H9 (cell line): ENCODE data around the gene SHISA8. TPM values are rescaled to one million over a fixed set of nuclear protein-coding genes. Genes with fewer than 3 reads are reported as not detected.
A peak's percentile ranks its signal among the peaks of the same experiment; 100 is the strongest.

Experiments
- DNase-seq: peaks from one replicate; pipeline ENCODE4 v3.0.0-alpha.2; 2017
- H2AFZ ChIP-seq: one replicate; pipeline ENCODE4 v1.6.1; 2013; ENCODE audit warnings: mild to moderate bottlenecking, low read length, control low read depth, moderate library complexity
- H2AK5ac ChIP-seq: 2 replicates; pipeline ENCODE4 v1.6.1; 2013; ENCODE audit warnings: low read length, control low read depth, mixed read lengths; ENCODE audit not compliant: insufficient read length
- H2BK120ac ChIP-seq: one replicate; pipeline ENCODE4 v1.6.1; 2013; ENCODE audit warnings: low read depth, mild to moderate bottlenecking, low read length, control low read depth, inconsistent platforms; ENCODE audit not compliant: poor library complexity, severe bottlenecking
- H2BK12ac ChIP-seq: 2 replicates; pipeline ENCODE4 v1.6.1; 2013; ENCODE audit warnings: low read length, control low read depth, mixed read lengths, low read depth; ENCODE audit not compliant: insufficient read length
- H2BK15ac ChIP-seq: 2 replicates; pipeline ENCODE4 v1.6.1; 2013; ENCODE audit warnings: low read depth, low read length, control low read depth
- H2BK20ac ChIP-seq: one replicate; pipeline ENCODE4 v1.6.1; 2013; ENCODE audit warnings: low read depth, mild to moderate bottlenecking, low read length, control low read depth, inconsistent platforms; ENCODE audit not compliant: poor library complexity, severe bottlenecking
- H2BK5ac ChIP-seq: 2 replicates; pipeline ENCODE4 v1.6.1; 2013; ENCODE audit warnings: low read length, control low read depth, mixed read lengths; ENCODE audit not compliant: insufficient read length
- H3K14ac ChIP-seq: 2 replicates; pipeline ENCODE4 v1.6.1; 2013; ENCODE audit warnings: low read length, control low read depth; ENCODE audit not compliant: insufficient read depth
- H3K18ac ChIP-seq: 2 replicates; pipeline ENCODE4 v1.6.1; 2013; ENCODE audit warnings: low read depth, mild to moderate bottlenecking, mixed read lengths, low read length, control low read depth; ENCODE audit not compliant: insufficient read length
- H3K23ac ChIP-seq: 2 replicates; pipeline ENCODE4 v1.6.1; 2013; ENCODE audit warnings: low read length, control low read depth, mixed read lengths, low read depth; ENCODE audit not compliant: insufficient read length
- H3K23me2 ChIP-seq: 2 replicates; pipeline ENCODE4 v1.6.1; 2013; ENCODE audit warnings: low read depth, mild to moderate bottlenecking, mixed read lengths, low read length, control low read depth; ENCODE audit not compliant: insufficient read length, poor library complexity, severe bottlenecking
- H3K27ac ChIP-seq: 2 replicates; pipeline ENCODE4 v1.5.1; 2013; ENCODE audit warnings: low read length, control low read depth, mixed read lengths, low read depth; ENCODE audit not compliant: insufficient read length
- H3K27me3 ChIP-seq: 2 replicates; pipeline ENCODE4 v1.6.1; 2013; ENCODE audit warnings: low read length, control low read depth, inconsistent platforms; ENCODE audit not compliant: insufficient read depth
- H3K4ac ChIP-seq: 2 replicates; pipeline ENCODE4 v1.6.1; 2013; ENCODE audit warnings: low read depth, mild to moderate bottlenecking, control low read depth, inconsistent platforms, low read length, moderate library complexity
- H3K4me1 ChIP-seq: 2 replicates; pipeline ENCODE4 v1.6.1; 2013; ENCODE audit warnings: low read length, control low read depth, inconsistent platforms; ENCODE audit not compliant: insufficient read depth
- H3K4me2 ChIP-seq: 2 replicates; pipeline ENCODE4 v1.6.1; 2013; ENCODE audit warnings: low read length, control low read depth, mixed read lengths; ENCODE audit not compliant: insufficient read length, insufficient read depth
- H3K56ac ChIP-seq: 2 replicates; pipeline ENCODE4 v1.6.1; 2013; ENCODE audit warnings: low read depth, mild to moderate bottlenecking, mixed read lengths, low read length, control low read depth; ENCODE audit not compliant: insufficient read length
- H3K79me1 ChIP-seq: 2 replicates; pipeline ENCODE4 v1.6.1; 2013; ENCODE audit warnings: low read depth, mild to moderate bottlenecking, moderate library complexity, low read length, control low read depth, inconsistent platforms; ENCODE audit not compliant: insufficient read depth, poor library complexity, severe bottlenecking
- H3K79me2 ChIP-seq: 2 replicates; pipeline ENCODE4 v1.6.1; 2013; ENCODE audit warnings: low read length, control low read depth, inconsistent platforms; ENCODE audit not compliant: insufficient read depth
- H3K9ac ChIP-seq: 2 replicates; pipeline ENCODE4 v1.6.1; 2013; ENCODE audit warnings: low read length, control low read depth, mixed read lengths; ENCODE audit not compliant: insufficient read length; ENCODE audit errors: extremely low read depth
- H3K9me3 ChIP-seq: one replicate; pipeline ENCODE4 v1.6.1; 2013; ENCODE audit warnings: low read depth, low read length, inconsistent platforms; ENCODE audit not compliant: control insufficient read depth
- H3T11ph ChIP-seq: one replicate; pipeline ENCODE4 v1.6.1; 2013; ENCODE audit warnings: mild to moderate bottlenecking, low read length, control low read depth, inconsistent platforms
- H4K20me1 ChIP-seq: one replicate; pipeline ENCODE4 v1.6.1; 2013; ENCODE audit not compliant: control insufficient read depth, insufficient read length, insufficient read depth
- H4K5ac ChIP-seq: 2 replicates; pipeline ENCODE4 v1.6.1; 2013; ENCODE audit warnings: low read depth, mild to moderate bottlenecking, mixed read lengths, low read length, control low read depth; ENCODE audit not compliant: insufficient read length
- H4K8ac ChIP-seq: replicated peaks from 2 replicates; pipeline ENCODE4 v1.6.1; 2013; ENCODE audit warnings: low read length, control low read depth, mixed read lengths, low read depth; ENCODE audit not compliant: insufficient read length
- H4K91ac ChIP-seq: 2 replicates; pipeline ENCODE4 v1.6.1; 2013; ENCODE audit warnings: low read depth, mild to moderate bottlenecking, moderate library complexity, mixed read lengths, low read length, control low read depth; ENCODE audit not compliant: insufficient read length
- H3K27ac Mint-ChIP-seq, 3 experiments: 2 replicates in 2 of 3; 3 replicates in 1 of 3; pipeline ENCODE4 v1.8.0; 2020 to 2021; ENCODE audit warnings: mixed read lengths in 3 of 3, mild to moderate bottlenecking in 1 of 3, moderate library complexity in 1 of 3
- H3K27me3 Mint-ChIP-seq: 2 replicates; pipeline ENCODE4 v1.8.0; 2021; ENCODE audit warnings: low read depth, mild to moderate bottlenecking, moderate library complexity, mixed read lengths
- H3K36me3 Mint-ChIP-seq, 3 experiments: 2 replicates in 2 of 3; 3 replicates in 1 of 3; pipeline ENCODE4 v1.8.0; 2020 to 2021; ENCODE audit warnings: low read depth in 3 of 3, mixed read lengths in 3 of 3; ENCODE audit not compliant: insufficient read depth in 1 of 3
- H3K4me1 Mint-ChIP-seq, 2 experiments: 2 replicates each; pipeline ENCODE4 v1.8.0; 2020; ENCODE audit warnings: mixed read lengths in 2 of 2
- H3K4me3 Mint-ChIP-seq, 2 experiments: 2 replicates in 1 of 2; 3 replicates in 1 of 2; pipeline ENCODE4 v1.8.0; 2020 to 2021; ENCODE audit warnings: mild to moderate bottlenecking in 2 of 2, mixed read lengths in 2 of 2, moderate library complexity in 1 of 2
- H3K9me3 Mint-ChIP-seq, 2 experiments: 2 replicates in 1 of 2; 3 replicates in 1 of 2; pipeline ENCODE4 v1.8.0; 2020; ENCODE audit warnings: mild to moderate bottlenecking in 2 of 2, mixed read lengths in 2 of 2, moderate library complexity in 1 of 2
- WGBS: extraction: QIAGEN DNeasy Blood & Tissue Kit; methylation state at CpG from one replicate; pipeline ENCODE4 v1.1.7; 2013; ENCODE audit warnings: missing lambda C conversion rate, low lambda C conversion rate, mixed read lengths; ENCODE audit not compliant: insufficient read length; ENCODE audit errors: extremely low coverage; 5-methylcytosine and 5-hydroxymethylcytosine counted together
- total RNA-seq: library from RNA; stranded (reverse); gene quantifications from 2 replicates; pipeline ENCODE4 v1.2.1, GENCODE V29; 2021
- TF ChIP-seq, protein P1 (sequence below): fragments of 200-600 bp; sonication (generic); conservative IDR thresholded peaks from 3 replicates; pipeline ENCODE4 v1.8.0; 2021; ENCODE audit warnings: antibody characterized with exemption, mild to moderate bottlenecking

The SHISA8 gene
- total RNA-seq, 1 experiment from 2014 or later, result 1.4 TPM

DNA sequence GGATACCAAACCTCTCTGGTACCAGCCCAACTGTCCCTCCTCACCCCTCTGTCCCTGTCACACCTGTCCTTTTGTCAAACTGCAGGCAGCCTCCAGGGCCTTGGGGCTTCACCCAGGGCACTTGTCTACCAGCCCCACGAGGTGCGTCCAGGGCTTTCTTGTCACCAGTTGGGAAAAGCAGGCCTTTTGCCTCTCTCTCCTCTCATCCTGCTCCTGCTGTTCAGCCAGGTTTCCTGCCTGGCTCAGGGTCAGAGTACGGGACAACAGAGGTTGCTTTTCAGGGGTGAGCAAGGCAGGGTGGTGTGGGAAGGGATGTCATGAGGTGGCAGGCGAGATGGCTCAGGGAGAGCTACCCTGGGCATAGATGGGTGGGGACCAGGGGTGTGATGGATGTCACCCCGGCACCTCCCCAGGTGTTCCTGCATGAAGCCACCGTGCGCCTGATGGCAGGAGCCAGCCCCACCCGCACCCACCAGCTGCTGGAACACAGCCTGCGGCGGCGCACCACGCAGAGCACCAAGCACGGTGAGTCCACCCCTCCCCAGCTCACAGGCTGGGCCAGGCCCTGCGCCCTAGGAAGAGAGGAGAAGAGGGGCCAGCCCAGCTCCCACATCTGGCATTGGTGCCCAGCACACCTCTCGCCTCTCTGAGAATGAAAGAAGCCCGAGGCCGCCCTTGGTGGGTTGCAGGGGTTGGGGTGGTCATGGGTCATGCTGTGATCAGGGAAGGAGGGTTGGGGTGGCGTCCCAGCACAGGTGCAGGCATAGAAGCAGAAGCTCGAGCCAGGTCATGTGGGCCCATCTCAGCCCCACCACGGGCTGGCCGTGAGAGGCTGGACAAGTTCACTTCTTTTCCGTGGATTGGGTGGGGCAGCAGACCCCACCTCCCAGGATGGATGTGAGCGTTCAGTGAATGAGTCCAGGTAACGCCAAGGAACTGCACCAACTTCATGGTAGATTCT, 10.1 kb downstream of the SHISA8 start:
- no CpG with 5 or more reads among the region's 24 CpGs for WGBS
- Histone ChIP-seq H2BK20ac (no peak overlapping the region), H2BK12ac (no peak overlapping the region), H3K14ac (no peak overlapping the region), H4K8ac (no peak overlapping the region), H3T11ph (no peak overlapping the region), H3K4ac (no peak overlapping the region), H3K79me2 (no peaks in the 10 kb centered on the region), H2AK5ac (no peak overlapping the region), H3K4me1 (no peaks in the 10 kb centered on the region), H3K9ac (no peak overlapping the region), H3K27me3 (no peaks in the 10 kb centered on the region; the same call in 1 of the 2 replicates), H4K20me1 (no peaks in the 10 kb centered on the region), H2AFZ (no peak overlapping the region), H3K4me2 (no peak overlapping the region), H4K91ac (no peak overlapping the region), H3K18ac (no peak overlapping the region), H2BK120ac (no peak overlapping the region), H3K23ac (no peak overlapping the region), H4K5ac (no peak overlapping the region), H3K79me1 (no peaks in the 10 kb centered on the region), H3K9me3 (no peaks in the 10 kb centered on the region), H2BK5ac (no peak overlapping the region), H3K27ac (no peak overlapping the region), H3K56ac (no peak overlapping the region), H2BK15ac (no peak overlapping the region), H3K23me2 (no peaks in the 10 kb centered on the region)
- Mint-ChIP-seq H3K27ac (no peak overlapping the region; a peak in 1 of 7 replicates), H3K36me3 (peaks cover 25 to 62% (median 48%) of the 10 kb centered on the region in 3 experiments; a peak in 6 of 7 replicates), H3K27me3 (peaks cover 16% of the 10 kb centered on the region), H3K9me3 (no peaks in the 10 kb centered on the region), H3K4me1 (peaks cover 9 to 12% of the 10 kb centered on the region in 2 experiments), H3K4me3 (no peak overlapping the region)
- TF ChIP-seq, protein P1, sequence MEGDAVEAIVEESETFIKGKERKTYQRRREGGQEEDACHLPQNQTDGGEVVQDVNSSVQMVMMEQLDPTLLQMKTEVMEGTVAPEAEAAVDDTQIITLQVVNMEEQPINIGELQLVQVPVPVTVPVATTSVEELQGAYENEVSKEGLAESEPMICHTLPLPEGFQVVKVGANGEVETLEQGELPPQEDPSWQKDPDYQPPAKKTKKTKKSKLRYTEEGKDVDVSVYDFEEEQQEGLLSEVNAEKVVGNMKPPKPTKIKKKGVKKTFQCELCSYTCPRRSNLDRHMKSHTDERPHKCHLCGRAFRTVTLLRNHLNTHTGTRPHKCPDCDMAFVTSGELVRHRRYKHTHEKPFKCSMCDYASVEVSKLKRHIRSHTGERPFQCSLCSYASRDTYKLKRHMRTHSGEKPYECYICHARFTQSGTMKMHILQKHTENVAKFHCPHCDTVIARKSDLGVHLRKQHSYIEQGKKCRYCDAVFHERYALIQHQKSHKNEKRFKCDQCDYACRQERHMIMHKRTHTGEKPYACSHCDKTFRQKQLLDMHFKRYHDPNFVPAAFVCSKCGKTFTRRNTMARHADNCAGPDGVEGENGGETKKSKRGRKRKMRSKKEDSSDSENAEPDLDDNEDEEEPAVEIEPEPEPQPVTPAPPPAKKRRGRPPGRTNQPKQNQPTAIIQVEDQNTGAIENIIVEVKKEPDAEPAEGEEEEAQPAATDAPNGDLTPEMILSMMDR, result no peak
- peak; percentile 23 for DNase-seq
